ENCODE results near the gene CTIF.

GRCh38 chr18:48706731-48707130 lies 167.9 kb downstream of the CTIF start:
- no peak for TF ChIP-seq POLR2A (IDR thresholded peaks at IDR 0.05; ENCODE audit: low read depth, low read length)
- no peak for TF ChIP-seq POLR2AphosphoS5 (IDR thresholded peaks at IDR 0.05; ENCODE audit: low read depth, low read length)
